CD4-positive, alpha-beta T cell (primary cell): ENCODE measurements around the gene SEC62. TPM values are rescaled to one million over a fixed set of nuclear protein-coding genes. Genes with fewer than 3 reads are reported as not detected.

Source experiments
- ATAC-seq: fragments of 200-7000 bp; cut with Tn5 transposase; one replicate; pipeline ENCODE4 v1.10.0; 2022; ENCODE audit warnings: mild to moderate bottlenecking; ENCODE audit not compliant: poor library complexity
- CTCF ChIA-PET: fragments of 350-600 bp; sonication (Branson Sonifier 250); formaldehyde crosslinking; loops from one replicate; lab custom pipeline; 2021; ENCODE audit warnings: antibody characterized with exemption, inconsistent platforms; lab: Charles Lee
- POLR2A ChIA-PET: fragments of 350-600 bp; sonication (Branson Sonifier 250); formaldehyde crosslinking; loops from one replicate; lab custom pipeline; 2021; ENCODE audit warnings: antibody characterized with exemption, inconsistent platforms; lab: Charles Lee
- DNase-seq, 14 experiments: peaks; one replicate each; pipeline ENCODE4 v3.0.0-alpha.2; 2013 to 2020; ENCODE audit warnings: mixed read lengths in 2 of 14
- H3K27ac ChIP-seq, 2 donors: one replicate each; pipeline versions ENCODE4 v1.5.1 to v1.7.0; 2013; ENCODE audit warnings: low read length in 2 of 2, low read depth in 1 of 2, mild to moderate bottlenecking in 1 of 2
- H3K27me3 ChIP-seq, 2 experiments: 1 replicate in 1 of 2; 2 replicates in 1 of 2; pipeline versions ENCODE4 v1.6.1 to v1.7.0; 2013; ENCODE audit warnings: low read length in 2 of 2, control low read depth in 1 of 2, mild to moderate bottlenecking in 1 of 2, moderate library complexity in 1 of 2; ENCODE audit not compliant: insufficient read depth in 2 of 2, control insufficient read depth in 1 of 2
- H3K36me3 ChIP-seq: one replicate; pipeline ENCODE4 v1.6.1; 2013; ENCODE audit warnings: low read length, control low read depth; ENCODE audit not compliant: insufficient read depth
- H3K4me1 ChIP-seq: one replicate; pipeline ENCODE4 v1.6.1; 2013; ENCODE audit warnings: low read length, control low read depth; ENCODE audit not compliant: insufficient read depth
- H3K4me3 ChIP-seq: one replicate; pipeline ENCODE4 v1.5.1; 2013; ENCODE audit warnings: mild to moderate bottlenecking, low read length, moderate library complexity
- H3K9me3 ChIP-seq, 2 experiments: 1 replicate in 1 of 2; 2 replicates in 1 of 2; pipeline versions ENCODE4 v1.6.1 to v1.7.0; 2013; ENCODE audit warnings: low read length in 2 of 2, mild to moderate bottlenecking in 2 of 2, control low read depth in 1 of 2, moderate library complexity in 1 of 2; ENCODE audit not compliant: control insufficient read depth in 1 of 2, insufficient read depth in 1 of 2
- H3K27ac Mint-ChIP-seq: one replicate; pipeline ENCODE4 v1.8.0; 2020; ENCODE audit warnings: mixed read lengths
- H3K27me3 Mint-ChIP-seq: one replicate; pipeline ENCODE4 v1.8.0; 2021; ENCODE audit warnings: mixed read lengths
- H3K36me3 Mint-ChIP-seq: one replicate; pipeline ENCODE4 v1.8.0; 2021; ENCODE audit warnings: low read depth, mixed read lengths
- H3K4me1 Mint-ChIP-seq: one replicate; pipeline ENCODE4 v1.8.0; 2021; ENCODE audit warnings: low read depth, mixed read lengths
- H3K4me3 Mint-ChIP-seq: one replicate; pipeline ENCODE4 v1.8.0; 2020; ENCODE audit warnings: mild to moderate bottlenecking, mixed read lengths
- H3K9me3 Mint-ChIP-seq: one replicate; pipeline ENCODE4 v1.8.0; 2020; ENCODE audit warnings: mixed read lengths
- intact Hi-C, 2 experiments: fragments of 100-400 bp; cut with DNase I in 1 of 2; cut with micrococcal nuclease in 1 of 2; formaldehyde crosslinking; loops; one replicate each; pipeline versions ENCODE4 v1.15.1 to v1.9.0; 2023 to 2025; cut with DNase I, micrococcal nuclease
- total RNA-seq, 174 experiments: library from RNA in 2 of 174; stranded (reverse) in 2 of 174; gene quantifications; one replicate each; pipeline ENCODE4 v1.2.3 and lab custom pipeline; 2021 to 2026
- TF ChIP-seq, protein P1 (sequence below): fragments of 200-600 bp; IDR thresholded peaks from one replicate; pipeline ENCODE4 v1.8.0; 2022; ENCODE audit warnings: antibody characterized with exemption, mild to moderate bottlenecking

The SEC62 gene
- total RNA-seq, 2 experiments from 2014 or later: 113 to 117 TPM

DNA sequence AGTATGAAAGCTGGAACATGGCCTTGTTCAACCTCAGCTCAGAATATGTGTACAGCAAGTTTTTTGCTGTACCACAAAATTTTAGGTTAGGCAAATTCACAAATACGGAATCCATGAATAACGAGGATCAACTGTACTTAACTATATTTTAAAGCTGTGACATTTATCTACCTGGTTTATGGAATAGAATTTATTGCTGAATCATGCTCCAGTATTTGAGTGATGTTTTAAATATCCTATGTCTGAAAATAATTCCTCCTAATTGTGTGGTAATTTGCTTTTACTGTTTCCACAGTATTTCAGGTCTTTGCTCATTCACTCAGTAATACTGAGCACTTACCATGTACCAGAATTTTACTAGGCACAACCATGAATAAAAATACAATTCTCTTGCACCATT is 29.5 kb downstream of the SEC62 start:
- Histone ChIP-seq H3K4me3 (no peak overlapping the region), H3K36me3 (peaks cover 31% of the 10 kb centered on the region), H3K4me1 (no peaks in the 10 kb centered on the region), H3K9me3 (no peaks in the 10 kb centered on the region), H3K27ac (no peak overlapping the region), H3K27me3 (no peaks in the 10 kb centered on the region)
- Mint-ChIP-seq H3K4me3 (no peak overlapping the region), H3K27ac (no peak overlapping the region), H3K36me3 (peaks cover 59% of the 10 kb centered on the region), H3K9me3 (no peaks in the 10 kb centered on the region), H3K27me3 (no peaks in the 10 kb centered on the region), H3K4me1 (no peaks in the 10 kb centered on the region)
- TF ChIP-seq, protein P1, sequence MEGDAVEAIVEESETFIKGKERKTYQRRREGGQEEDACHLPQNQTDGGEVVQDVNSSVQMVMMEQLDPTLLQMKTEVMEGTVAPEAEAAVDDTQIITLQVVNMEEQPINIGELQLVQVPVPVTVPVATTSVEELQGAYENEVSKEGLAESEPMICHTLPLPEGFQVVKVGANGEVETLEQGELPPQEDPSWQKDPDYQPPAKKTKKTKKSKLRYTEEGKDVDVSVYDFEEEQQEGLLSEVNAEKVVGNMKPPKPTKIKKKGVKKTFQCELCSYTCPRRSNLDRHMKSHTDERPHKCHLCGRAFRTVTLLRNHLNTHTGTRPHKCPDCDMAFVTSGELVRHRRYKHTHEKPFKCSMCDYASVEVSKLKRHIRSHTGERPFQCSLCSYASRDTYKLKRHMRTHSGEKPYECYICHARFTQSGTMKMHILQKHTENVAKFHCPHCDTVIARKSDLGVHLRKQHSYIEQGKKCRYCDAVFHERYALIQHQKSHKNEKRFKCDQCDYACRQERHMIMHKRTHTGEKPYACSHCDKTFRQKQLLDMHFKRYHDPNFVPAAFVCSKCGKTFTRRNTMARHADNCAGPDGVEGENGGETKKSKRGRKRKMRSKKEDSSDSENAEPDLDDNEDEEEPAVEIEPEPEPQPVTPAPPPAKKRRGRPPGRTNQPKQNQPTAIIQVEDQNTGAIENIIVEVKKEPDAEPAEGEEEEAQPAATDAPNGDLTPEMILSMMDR: no peak
- ChIA-PET CTCF (interaction anchor here (1.4 kb wide), 1 partner anchor 29 kb away, joined by 4 read pairs; no protein-coding TSS in a partner anchor), POLR2A (interaction anchor here (1.1 kb wide), 1 partner anchor 231 kb away, joined by 5 read pairs; the partner anchor contains the start of gene TERC)
- ATAC-seq: no peak
- no peak for DNase-seq
- intact Hi-C loops: no loop called here

DNA sequence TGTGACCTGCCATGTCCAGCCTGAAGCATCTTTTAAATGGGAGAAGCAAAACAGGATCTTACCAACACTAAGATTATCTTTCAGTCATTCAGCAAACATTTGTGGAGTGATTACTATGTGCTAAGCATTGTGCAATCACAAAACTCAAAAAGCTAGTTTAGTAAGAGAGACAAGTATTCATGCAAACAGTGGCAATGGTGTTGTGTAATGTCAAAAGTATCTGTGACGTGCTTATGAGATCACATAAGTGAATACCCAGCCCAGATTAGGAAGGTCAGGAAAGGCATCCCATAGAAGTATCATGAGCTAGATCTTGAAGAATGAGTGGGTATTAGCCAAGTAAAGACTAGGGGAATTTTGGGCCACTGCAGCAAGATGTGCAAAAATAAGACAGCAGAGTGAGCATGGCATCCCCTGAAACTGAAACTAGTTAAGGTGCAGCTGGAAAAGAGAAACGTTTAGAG is 32.1 kb downstream of the SEC62 start:
- no peak overlapping the region for H3K4me3 ChIP-seq
- intact Hi-C loops: no loop called here
- TF ChIP-seq, protein P1: no peak
- no peaks in the 10 kb centered on the region for H3K9me3 Mint-ChIP-seq
- ChIA-PET CTCF (no interaction called here), POLR2A (interaction anchor here (0.5 to 1.6 kb wide), 2 partner anchors 22 to 44 kb away, joined by 3 to 4 read pairs; no protein-coding TSS in a partner anchor)
- peaks cover 16% of the 10 kb centered on the region for H3K36me3 ChIP-seq
- H3K4me1 ChIP-seq: peaks cover 14% of the 10 kb centered on the region
- peaks cover 41% of the 10 kb centered on the region for H3K36me3 Mint-ChIP-seq
- ATAC-seq (no peak), DNase-seq (peak in 2 of 14 experiments; percentile 13 to 26)
- H3K27me3 ChIP-seq: no peaks in the 10 kb centered on the region
- H3K27ac ChIP-seq: no peak overlapping the region
- no peaks in the 10 kb centered on the region for H3K9me3 ChIP-seq
- H3K27ac Mint-ChIP-seq: peak overlapping the region; percentile 8
- peaks cover 24% of the 10 kb centered on the region for H3K4me1 Mint-ChIP-seq
- no peak overlapping the region for H3K4me3 Mint-ChIP-seq
- H3K27me3 Mint-ChIP-seq: no peaks in the 10 kb centered on the region

- no peaks in the 10 kb centered on the region for H3K27me3 ChIP-seq
- no peak overlapping the region for H3K27ac ChIP-seq
- Mint-ChIP-seq H3K4me1 (peaks cover 32% of the 10 kb centered on the region), H3K27ac (no peak overlapping the region), H3K27me3 (no peaks in the 10 kb centered on the region), H3K4me3 (no peak overlapping the region), H3K36me3 (peaks cover 37% of the 10 kb centered on the region), H3K9me3 (no peaks in the 10 kb centered on the region)
- peaks cover 16% of the 10 kb centered on the region for H3K4me1 ChIP-seq
- intact Hi-C loops: no loop called here
- POLR2A ChIA-PET: interaction anchor here (1.6 kb wide), 1 partner anchor 21 kb away, joined by 4 read pairs; no protein-coding TSS in a partner anchor
- CTCF ChIA-PET: interaction anchor here (1.0 kb wide), 1 partner anchor 113 kb away, joined by 3 read pairs; no protein-coding TSS in a partner anchor
- no peak overlapping the region for H3K4me3 ChIP-seq
- DNase-seq (no peak), ATAC-seq (no peak)
- peaks cover 9% of the 10 kb centered on the region for H3K36me3 ChIP-seq
- no peaks in the 10 kb centered on the region for H3K9me3 ChIP-seq
- TF ChIP-seq, protein P1: no peak
Observed at GRCh38 chr3:169999433-169999832, 32.8 kb downstream of the SEC62 start.
